ENCODE measurements around the gene CCDC148.

DNA sequence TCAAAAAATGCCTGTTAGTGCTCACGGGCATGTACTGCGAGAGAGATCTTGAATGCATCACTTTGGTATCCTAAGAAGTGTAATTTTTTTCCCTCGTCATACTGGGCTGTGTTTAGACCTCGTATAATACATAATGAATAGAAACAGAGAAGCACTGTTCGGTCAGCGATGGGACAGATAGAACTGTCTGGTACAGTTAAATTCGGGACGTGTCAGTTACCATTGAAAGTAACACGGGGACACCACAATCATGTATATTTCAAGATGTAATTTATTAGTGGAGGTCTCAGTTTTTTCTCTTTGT is 2.0 kb upstream of the CCDC148 start:
- TF ChIP-seq EZH2 (IDR thresholded peaks at IDR 0.05; ENCODE audit: low read length, unreplicated experiment) (no peak), CTCF (conservative IDR thresholded peaks at IDR 0.05; ENCODE audit: low read depth, low read length) (no peak), EZH2phosphoT487 (IDR thresholded peaks at IDR 0.05; ENCODE audit: borderline replicate concordance, low read length) (no peak)

All from PC-3 (cell line).